8988T (cell line): ENCODE measurements around the gene TSPAN5.
A peak's percentile ranks its signal among the peaks of the same experiment; 100 is the strongest.

Experiments
- DNase-seq: peaks from one replicate; pipeline ENCODE4 v3.0.0; 2011

Gene TSPAN5

DNA sequence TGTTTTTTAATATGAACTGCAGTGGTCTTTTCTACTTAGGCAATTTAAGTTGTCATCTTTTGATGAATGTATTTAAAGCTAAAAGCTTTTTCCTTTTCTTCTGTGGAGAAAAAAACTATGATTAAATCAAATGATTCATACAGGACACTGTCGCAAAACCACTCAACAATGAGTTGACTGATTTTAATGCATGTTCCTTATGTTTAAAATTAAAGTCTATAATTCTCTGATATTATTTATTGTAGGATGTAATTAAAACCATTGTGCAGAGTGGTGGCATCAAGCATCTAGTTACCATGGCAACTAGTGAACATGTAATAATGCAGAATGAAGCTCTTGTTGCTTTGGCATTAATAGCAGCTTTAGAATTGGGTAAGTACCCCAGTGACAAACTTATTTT is 224.7 kb downstream of the TSPAN5 start:
- DNase-seq = no peak

DNA sequence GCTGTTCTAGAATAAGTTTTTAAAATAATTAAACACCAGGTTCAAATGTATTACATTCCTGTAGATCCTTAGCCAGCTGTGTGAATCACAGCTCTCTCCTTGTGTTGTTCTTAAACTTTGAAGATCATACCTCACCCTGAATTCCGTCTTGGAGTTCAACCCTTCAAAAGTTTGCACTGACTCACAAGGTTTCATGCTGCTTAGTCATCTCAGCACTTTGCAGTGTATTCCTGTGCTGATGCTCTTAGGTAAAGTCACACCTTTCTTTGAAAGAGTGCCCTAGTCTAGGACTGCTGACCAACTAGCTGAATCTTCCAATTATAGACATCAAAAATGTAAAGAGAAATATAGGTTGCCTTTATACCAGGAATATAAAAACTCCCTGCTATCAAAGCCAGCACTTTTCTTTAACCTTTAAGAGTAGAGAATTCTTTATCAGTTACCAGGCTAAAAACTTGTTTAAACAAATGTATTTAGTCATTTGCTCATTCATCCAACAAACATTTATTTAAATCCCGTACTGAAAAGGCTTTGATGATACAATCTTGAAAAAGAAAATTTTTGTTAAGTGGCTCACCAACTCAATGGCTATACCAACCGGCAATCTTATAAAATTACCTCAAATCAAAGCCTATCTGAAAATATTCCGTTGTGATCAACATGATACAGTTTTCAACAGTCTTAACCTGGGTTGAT is 227.6 kb downstream of the TSPAN5 start:
- DNase-seq = peak; percentile 15

DNA sequence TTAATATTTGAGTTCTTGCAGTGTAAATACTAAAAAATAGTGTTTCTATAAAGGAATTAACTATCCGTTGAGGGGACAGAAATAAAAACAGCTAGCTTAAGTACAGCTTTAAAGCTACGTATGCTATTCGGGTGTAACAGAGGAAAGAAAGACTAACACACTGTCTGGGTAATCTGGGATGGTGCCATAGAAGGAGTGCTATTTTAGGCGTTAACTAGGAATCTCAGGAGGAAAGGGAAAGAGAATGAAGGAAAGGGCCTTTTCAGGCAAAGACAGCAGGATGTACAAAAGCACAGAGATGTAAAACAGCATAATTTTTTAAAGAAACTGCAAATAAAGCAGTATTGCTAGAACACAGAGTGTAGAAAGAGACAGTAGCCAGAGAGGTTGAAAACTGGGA is 235.4 kb downstream of the TSPAN5 start:
- no peak for DNase-seq

DNA sequence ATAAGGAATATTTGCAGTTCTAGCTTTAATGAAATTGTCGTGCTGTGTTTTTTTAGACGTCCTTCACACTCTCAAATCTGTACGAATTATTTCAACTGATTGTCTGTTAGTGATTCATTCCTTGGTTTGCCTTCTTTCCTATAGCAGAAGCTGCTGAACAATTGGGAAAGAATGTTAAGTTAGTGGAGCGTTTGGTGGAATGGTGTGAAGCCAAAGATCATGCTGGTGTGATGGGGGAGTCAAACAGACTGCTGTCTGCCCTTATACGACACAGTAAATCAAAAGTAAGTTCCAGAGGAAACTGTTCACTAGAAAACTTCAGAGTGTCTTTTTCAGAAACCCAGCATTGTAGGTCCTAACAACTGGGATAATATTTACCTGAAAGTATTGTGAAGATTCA is 237.3 kb downstream of the TSPAN5 start:
- DNase-seq = no peak
